GM12801 (cell line): ENCODE measurements around the gene CCBE1.

Experiments
- TF ChIP-seq, protein P1 (sequence below): IDR thresholded peaks from one replicate; pipeline ENCODE4 v1.5.1; 2011; ENCODE audit warnings: control low read depth; ENCODE audit not compliant: insufficient read length; ENCODE audit errors: extremely low read depth

CCBE1 gene

DNA sequence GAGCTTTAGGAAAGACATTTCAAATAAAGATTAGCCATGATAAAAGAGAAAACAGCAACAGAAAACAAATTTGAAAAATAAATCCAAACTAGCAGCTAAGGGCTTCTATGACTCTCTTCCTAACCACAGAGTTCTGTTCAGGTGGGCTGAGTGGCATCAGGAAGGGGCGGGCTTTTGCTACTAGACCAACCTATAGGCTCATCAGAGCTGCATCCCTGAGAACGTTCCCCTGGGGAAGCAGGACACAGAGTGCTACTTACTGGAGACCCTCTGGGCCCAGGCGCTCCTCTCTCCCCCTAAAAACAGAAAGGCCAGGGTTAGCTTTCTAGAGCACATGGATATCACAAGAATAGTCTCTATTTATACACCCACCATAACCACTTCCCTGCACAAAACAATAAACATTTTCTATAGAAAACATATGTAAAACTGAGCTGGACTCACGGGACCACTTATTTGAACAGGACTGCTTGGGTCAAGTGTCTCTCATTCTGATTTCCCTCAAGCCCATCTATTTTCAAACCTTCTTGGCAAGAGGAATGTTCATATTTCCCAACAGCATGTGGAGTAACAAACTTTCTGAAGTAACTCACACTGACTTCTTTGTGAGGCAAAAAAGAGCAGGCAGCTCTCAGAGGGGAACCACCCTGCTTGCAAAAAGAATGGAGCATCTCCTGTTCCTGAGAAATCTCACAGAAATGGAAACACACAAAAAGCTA is 259.2 kb downstream of the CCBE1 start:
- TF ChIP-seq, protein P1, sequence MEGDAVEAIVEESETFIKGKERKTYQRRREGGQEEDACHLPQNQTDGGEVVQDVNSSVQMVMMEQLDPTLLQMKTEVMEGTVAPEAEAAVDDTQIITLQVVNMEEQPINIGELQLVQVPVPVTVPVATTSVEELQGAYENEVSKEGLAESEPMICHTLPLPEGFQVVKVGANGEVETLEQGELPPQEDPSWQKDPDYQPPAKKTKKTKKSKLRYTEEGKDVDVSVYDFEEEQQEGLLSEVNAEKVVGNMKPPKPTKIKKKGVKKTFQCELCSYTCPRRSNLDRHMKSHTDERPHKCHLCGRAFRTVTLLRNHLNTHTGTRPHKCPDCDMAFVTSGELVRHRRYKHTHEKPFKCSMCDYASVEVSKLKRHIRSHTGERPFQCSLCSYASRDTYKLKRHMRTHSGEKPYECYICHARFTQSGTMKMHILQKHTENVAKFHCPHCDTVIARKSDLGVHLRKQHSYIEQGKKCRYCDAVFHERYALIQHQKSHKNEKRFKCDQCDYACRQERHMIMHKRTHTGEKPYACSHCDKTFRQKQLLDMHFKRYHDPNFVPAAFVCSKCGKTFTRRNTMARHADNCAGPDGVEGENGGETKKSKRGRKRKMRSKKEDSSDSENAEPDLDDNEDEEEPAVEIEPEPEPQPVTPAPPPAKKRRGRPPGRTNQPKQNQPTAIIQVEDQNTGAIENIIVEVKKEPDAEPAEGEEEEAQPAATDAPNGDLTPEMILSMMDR: no peak

DNA sequence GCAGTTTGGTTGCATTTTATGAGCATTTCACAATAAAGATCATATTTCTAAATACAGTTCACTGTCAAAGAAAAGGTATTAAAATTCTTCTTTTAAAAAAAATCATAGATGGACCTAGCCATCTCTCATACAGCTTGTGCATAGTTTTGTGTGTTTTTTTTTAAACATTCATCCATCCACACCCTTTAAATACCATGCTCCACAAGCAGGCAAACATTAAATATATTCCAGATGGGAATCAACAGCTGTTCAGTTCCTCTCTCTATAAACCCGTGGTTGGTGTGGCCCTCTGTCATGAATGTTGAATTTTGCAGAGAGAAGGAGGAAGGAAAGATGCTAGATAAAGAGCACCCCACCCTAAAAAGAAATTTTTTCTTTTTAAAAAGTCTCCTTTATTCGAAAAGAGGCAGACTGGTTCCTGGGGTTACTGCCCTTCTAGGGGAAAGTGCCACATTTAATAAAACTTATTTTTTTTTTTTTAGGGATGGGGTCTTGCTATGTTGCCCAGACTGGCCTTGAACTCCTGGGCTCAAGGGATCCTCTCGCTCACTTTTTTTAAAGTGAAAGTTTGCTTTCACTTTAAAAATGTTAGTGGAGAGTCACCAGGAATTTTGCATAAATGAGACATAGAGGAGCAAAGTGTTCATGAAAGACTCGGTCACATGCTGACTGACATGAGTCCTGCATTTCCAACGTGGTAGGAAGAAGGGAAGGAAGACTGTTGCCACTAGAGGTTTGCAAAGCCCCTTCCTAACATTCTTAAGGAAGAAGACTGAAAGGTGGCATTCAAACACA is 264.2 kb downstream of the CCBE1 start:
- TF ChIP-seq, protein P1: no peak

DNA sequence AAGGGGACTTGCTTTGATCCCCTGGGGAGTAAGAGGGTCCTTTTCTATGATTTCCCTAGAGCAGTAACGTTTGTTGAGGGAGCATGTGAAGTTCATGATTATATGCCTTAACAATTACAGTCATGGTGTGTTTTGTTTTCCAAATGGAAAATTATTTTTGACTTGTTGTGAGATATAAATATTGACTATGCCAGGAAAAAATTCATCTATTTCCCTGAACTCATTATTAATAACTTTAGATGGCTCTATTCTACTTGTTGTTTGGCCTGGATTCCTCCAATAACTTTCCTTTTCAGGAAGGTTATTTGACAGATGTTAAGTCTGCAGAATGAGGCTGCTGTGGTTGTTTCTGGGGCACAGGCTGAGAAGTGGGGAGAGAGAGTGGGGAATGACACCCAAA is 266.1 kb downstream of the CCBE1 start:
- TF ChIP-seq, protein P1: no peak

DNA sequence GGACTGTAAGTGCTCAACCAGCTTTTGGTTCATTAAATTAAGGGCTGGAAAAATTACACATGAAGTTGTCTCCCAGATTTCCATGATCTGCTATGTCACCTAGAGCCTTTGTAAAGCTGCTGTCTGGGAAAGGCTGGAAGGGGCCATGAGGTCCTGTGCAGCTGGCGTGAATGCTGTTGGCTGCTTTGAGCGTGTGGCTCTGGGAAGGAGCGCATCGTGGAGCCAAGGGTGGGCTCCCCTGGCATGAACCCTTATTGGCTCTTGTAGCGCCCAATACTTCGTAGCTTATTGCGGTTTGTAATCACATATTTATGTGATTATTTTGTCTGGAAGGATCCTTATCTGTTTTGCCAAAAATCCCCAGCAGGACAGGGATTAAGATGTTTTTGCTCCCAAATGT is 267.6 kb downstream of the CCBE1 start:
- TF ChIP-seq, protein P1: no peak

DNA sequence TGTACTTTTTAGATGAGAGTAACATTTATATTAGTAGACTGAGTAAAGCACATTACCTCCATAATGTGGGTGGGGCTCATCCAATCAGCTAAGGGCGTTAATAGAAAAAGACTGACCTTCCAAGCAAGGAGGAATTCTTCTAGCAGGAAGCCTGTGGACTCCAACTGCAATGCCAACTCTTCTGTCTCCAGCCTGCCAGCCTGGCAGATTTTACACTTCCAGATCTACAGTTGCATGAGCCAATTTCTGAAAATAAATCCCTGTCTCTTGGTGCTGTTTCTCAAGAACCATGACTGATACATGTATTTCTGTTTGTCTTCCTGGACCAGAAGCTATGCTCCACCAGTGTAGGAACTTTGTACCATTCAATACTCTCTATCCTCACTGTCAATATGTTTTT is 269.2 kb downstream of the CCBE1 start:
- TF ChIP-seq, protein P1: no peak

DNA sequence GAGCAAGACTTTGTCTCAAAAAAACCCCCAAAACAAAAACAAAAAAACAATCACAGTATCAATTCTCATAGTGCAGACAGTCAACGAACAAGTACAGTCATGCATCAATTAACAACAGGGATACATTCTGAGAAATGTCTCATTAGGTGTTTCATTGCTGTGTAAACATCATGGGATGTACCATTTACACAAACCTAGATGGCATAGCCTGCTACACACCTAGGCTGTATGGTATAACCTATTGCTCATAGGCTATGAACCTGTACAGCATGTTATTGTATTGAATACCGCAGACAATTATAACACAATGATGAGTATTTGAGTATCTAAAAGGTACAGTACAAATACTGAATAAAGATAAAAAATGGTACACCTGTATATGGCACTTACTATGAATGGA is 270.4 kb downstream of the CCBE1 start:
- TF ChIP-seq, protein P1: no peak

DNA sequence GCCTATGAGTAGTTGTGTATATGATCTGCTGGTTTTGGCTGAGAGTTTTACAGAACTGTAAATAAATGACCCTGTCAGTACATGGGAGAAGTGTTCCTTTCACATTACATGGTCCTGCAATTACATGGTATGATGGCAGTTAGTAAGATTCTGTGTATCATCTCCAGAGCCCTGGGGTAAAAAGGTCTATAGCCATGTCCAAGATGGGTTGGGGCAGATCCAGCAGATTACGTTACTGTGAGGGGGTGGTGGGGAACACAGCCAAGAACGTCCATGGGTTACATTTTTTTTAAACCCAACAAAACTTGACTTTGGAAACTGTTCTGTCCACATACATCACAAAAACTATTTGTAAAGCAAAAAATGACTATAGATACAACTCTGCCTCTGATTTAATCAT is 274.0 kb downstream of the CCBE1 start:
- TF ChIP-seq, protein P1: no peak
